ENCODE measurements around the gene ZEB1. TPM values are rescaled to one million over a fixed set of nuclear protein-coding genes. Genes with fewer than 3 reads are reported as not detected.

Gene ZEB1
- total and polyA plus RNA-seq, 9 of the 15 experiments (the other 6 are each of a cell fraction or from before 2014, with no cell fraction given), result 2.1 to 8.4 (median 4.9) TPM

- WGBS (ENCODE audit: insufficient coverage, low coverage, missing lambda C conversion rate), result under 1% methylated on average over 28 of the region's 32 CpGs
- BruUV-seq (replicated peaks), result TSS peak; percentile 94
- Histone ChIP-seq H2AFZ (ENCODE audit: low read depth, low read length) (peak overlapping the region; percentile 98), H3K36me3 (ENCODE audit: control insufficient read depth, insufficient read depth, low read length) (no peaks in the 10 kb centered on the region), H3K27me3 (ENCODE audit: control insufficient read depth in 2 of 2, insufficient read depth in 2 of 2, low read length in 2 of 2) (peaks cover 3 to 5% of the 10 kb centered on the region in 2 experiments; a peak in 3 of 5 replicates), H3K4me1 (replicated peaks in 1 of 2; ENCODE audit: control insufficient read depth in 2 of 2, insufficient read depth in 2 of 2, low read length in 2 of 2) (peaks cover 7 to 26% of the 10 kb centered on the region in 2 experiments; a peak in 3 of 5 replicates), H3K27ac (ENCODE audit: extremely low read depth, low read depth, low read length) (peak overlapping the region; percentile 80), H3K4me2 (ENCODE audit: insufficient read depth, low read length) (peak overlapping the region; percentile 86), H3K9me1 (ENCODE audit: control insufficient read depth, insufficient read depth, low read length) (no peaks in the 10 kb centered on the region), H3K9ac (ENCODE audit: insufficient read depth in 1 of 2, low read depth in 2 of 2, low read length in 2 of 2) (peak overlapping the region; percentile 84 to 95), H4K20me1 (replicated peaks; ENCODE audit: control insufficient read depth, insufficient read depth, low read length) (peaks cover 8% of the 10 kb centered on the region; the same call in 1 of the 2 replicates), H3K79me2 (ENCODE audit: control insufficient read depth, insufficient read depth, low read length) (peaks cover 8% of the 10 kb centered on the region; the same call in 2 of the 3 replicates), H3K4me3 (peak overlapping the region; percentile 89), H3K9me3 (replicated peaks; ENCODE audit: control insufficient read depth, insufficient read depth, low read depth, low read length) (no peaks in the 10 kb centered on the region)
- ChIA-PET CTCF (ENCODE audit: low intra/inter-chr PET ratio) (no interaction called here), POLR2A (interaction anchor here (1.1 kb wide), 1 partner anchor 50 kb away, joined by 3 read pairs; no protein-coding TSS in a partner anchor)
- peak; percentile 74 for FAIRE-seq
- ATAC-seq, result peak; percentile 70
- peak; percentile 51 to 69 (median 55) for DNase-seq (ENCODE audit: extremely low read depth in 1 of 4, low spot score in 3 of 4)
- intact Hi-C loops (cut with micrococcal nuclease), result no loop called here
- in situ Hi-C loops (cut with MboI), result no loop called here
- 0 out of 2 replicates have a peak, but pooled peaks have one; percentile 32 for TF ChIP-seq ATF3 (IDR thresholded peaks at IDR 0.05)
- TF ChIP-seq ATF3 (CRISPR knock-in tag; conservative IDR thresholded peaks at IDR 0.05), result no peak
- peak; percentile 24 for TF ChIP-seq TBP (optimal IDR thresholded peaks at IDR 0.05; ENCODE audit: low read depth, low read length)
- 0 out of 2 replicates have a peak, but pooled peaks have one; percentile 11 for TF ChIP-seq MTA3 (IDR thresholded peaks at IDR 0.05; ENCODE audit: borderline replicate concordance)
- TF ChIP-seq MCM3 (IDR thresholded peaks at IDR 0.05), result no peak
- peak in 1 of 2 experiments; percentile 24; a peak in 1 of 4 replicates for TF ChIP-seq MAZ (CRISPR knock-in tag; conservative IDR thresholded peaks at IDR 0.05 in 1 of 2, IDR thresholded peaks at IDR 0.05 in 1 of 2)
- TF ChIP-seq NRF1 (conservative IDR thresholded peaks at IDR 0.05 in 1 of 2, IDR thresholded peaks at IDR 0.05 in 1 of 2), result peak in 1 of 2 experiments; percentile 33; a peak in 1 of 4 replicates
- TF ChIP-seq CXXC5 (CRISPR knock-in tag; IDR thresholded peaks at IDR 0.05), result peak; percentile 36; the same call in 1 of the 2 replicates
- TF ChIP-seq UBTF (IDR thresholded peaks at IDR 0.05; ENCODE audit: borderline replicate concordance in 1 of 2, low read depth in 2 of 2, low read length in 2 of 2), result 0 out of 4 replicates have a peak, but pooled peaks have one; percentile 43 to 63
- no peak for TF ChIP-seq PURB (CRISPR knock-in tag; IDR thresholded peaks at IDR 0.05; ENCODE audit: low read depth)
- no peak for TF ChIP-seq FOXM1 (IDR thresholded peaks at IDR 0.05; ENCODE audit: low read depth)
- no peak for TF ChIP-seq FOXM1 (CRISPR knock-in tag; IDR thresholded peaks at IDR 0.05; ENCODE audit: low read depth)
- TF ChIP-seq KDM5B (IDR thresholded peaks at IDR 0.05; ENCODE audit: insufficient replicate concordance, low read depth, low read length), result peak; percentile 42
- no peak for TF ChIP-seq KLF6 (CRISPR knock-in tag; IDR thresholded peaks at IDR 0.05; ENCODE audit: borderline replicate concordance)
- peak; percentile 77 for TF ChIP-seq SPI1 (IDR thresholded peaks at IDR 0.05; ENCODE audit: borderline replicate concordance, low read depth, low read length)
- peak; percentile 47; the same call in 1 of the 2 replicates for TF ChIP-seq L3MBTL2 (IDR thresholded peaks at IDR 0.05)
Observed at GRCh38 chr10:31318382-31318853, 598 bp upstream of the ZEB1 start.
